ENCODE results near the gene HDGFL3. TPM values are rescaled to one million over a fixed set of nuclear protein-coding genes. Genes with fewer than 3 reads are reported as not detected.

The HDGFL3 gene
- total RNA-seq, 2 donors from 2014 or later = 123 TPM

DNA sequence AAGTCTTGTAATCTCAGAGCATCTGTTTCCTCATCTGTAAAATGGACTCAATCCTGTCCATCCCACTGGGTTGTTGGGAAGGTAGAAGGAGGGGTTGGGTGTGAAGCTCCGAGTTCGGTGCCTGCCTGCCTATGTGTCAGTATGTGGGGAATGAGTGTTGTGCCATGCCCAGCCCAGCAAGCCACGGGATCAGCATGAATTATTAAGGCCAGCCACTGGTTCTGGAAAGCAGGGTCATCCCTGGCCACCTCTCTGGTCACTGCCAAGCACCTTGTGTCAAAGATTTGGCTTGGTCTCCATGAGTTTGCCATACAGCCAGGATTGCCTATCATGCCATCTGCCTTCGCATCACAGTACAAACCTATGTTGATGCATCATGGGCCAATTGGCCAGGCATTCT is 88.7 kb downstream of the HDGFL3 start:
- no peaks in the 10 kb centered on the region for H3K27me3 Mint-ChIP-seq (ENCODE audit: insufficient read depth)
- no peak for TF ChIP-seq CTCF (conservative IDR thresholded peaks at IDR 0.05)
- no peak overlapping the region for H3K4me3 Mint-ChIP-seq
- Histone ChIP-seq H3K4me1 (ENCODE audit: control insufficient read depth, insufficient read depth, low read length) (no peaks in the 10 kb centered on the region), H3K36me3 (ENCODE audit: control insufficient read depth, insufficient read depth, low read length) (no peaks in the 10 kb centered on the region), H3K4me3 (ENCODE audit: low read length) (no peak overlapping the region), H3K27me3 (ENCODE audit: control insufficient read depth, insufficient read depth, low read length, poor library complexity, severe bottlenecking) (no peaks in the 10 kb centered on the region), H3K27ac (ENCODE audit: low read depth, low read length) (no peak overlapping the region), H3K9me3 (ENCODE audit: control insufficient read depth, low read length) (no peaks in the 10 kb centered on the region), H3K9ac (ENCODE audit: extremely low read depth, low read length, poor library complexity, severe bottlenecking) (no peak overlapping the region)
- no peaks in the 10 kb centered on the region for H3K4me1 Mint-ChIP-seq
- H3K27ac Mint-ChIP-seq = no peak overlapping the region
- H3K9me3 Mint-ChIP-seq = no peaks in the 10 kb centered on the region
- no peak for DNase-seq
- H3K36me3 Mint-ChIP-seq (ENCODE audit: low read depth) = no peaks in the 10 kb centered on the region
- WGBS, 2 experiments (ENCODE audit: insufficient coverage in 1 of 2, insufficient read length in 1 of 2) = 80 to 91% methylated on average over 2 to 4 of the region's 4 CpGs

- H3K4me3 ChIP-seq (ENCODE audit: low read length) = no peak overlapping the region
- H3K36me3 ChIP-seq (ENCODE audit: control insufficient read depth, insufficient read depth, low read length) = no peaks in the 10 kb centered on the region
- Mint-ChIP-seq H3K36me3 (ENCODE audit: low read depth) (no peaks in the 10 kb centered on the region), H3K4me3 (no peak overlapping the region), H3K9me3 (no peaks in the 10 kb centered on the region), H3K27ac (no peak overlapping the region), H3K4me1 (no peaks in the 10 kb centered on the region), H3K27me3 (ENCODE audit: insufficient read depth) (no peaks in the 10 kb centered on the region)
- H3K27ac ChIP-seq (ENCODE audit: low read depth, low read length) = no peak overlapping the region
- peak; percentile 17 for TF ChIP-seq CTCF (conservative IDR thresholded peaks at IDR 0.05)
- H3K4me1 ChIP-seq (ENCODE audit: control insufficient read depth, insufficient read depth, low read length) = no peaks in the 10 kb centered on the region
- DNase-seq = no peak
- no peaks in the 10 kb centered on the region for H3K27me3 ChIP-seq (ENCODE audit: control insufficient read depth, insufficient read depth, low read length, poor library complexity, severe bottlenecking)
- 85 to 90% methylated on average over 4 to 6 of the region's 6 CpGs for WGBS, 2 experiments (ENCODE audit: insufficient coverage in 1 of 2, insufficient read length in 1 of 2)
- H3K9ac ChIP-seq (ENCODE audit: extremely low read depth, low read length, poor library complexity, severe bottlenecking) = no peak overlapping the region
- H3K9me3 ChIP-seq (ENCODE audit: control insufficient read depth, low read length) = no peaks in the 10 kb centered on the region
Measured at GRCh38 chr15:83118291-83118827, 89.3 kb downstream of the HDGFL3 start.

GRCh38 chr15:83115831-83116565 is 91.6 kb downstream of the HDGFL3 start:
- Mint-ChIP-seq H3K36me3 (ENCODE audit: low read depth) (no peaks in the 10 kb centered on the region), H3K4me3 (no peak overlapping the region), H3K9me3 (no peaks in the 10 kb centered on the region), H3K27me3 (ENCODE audit: insufficient read depth) (peaks cover 2% of the 10 kb centered on the region), H3K27ac (no peak overlapping the region), H3K4me1 (no peaks in the 10 kb centered on the region)
- Histone ChIP-seq H3K9me3 (ENCODE audit: control insufficient read depth, low read length) (no peaks in the 10 kb centered on the region), H3K9ac (ENCODE audit: extremely low read depth, low read length, poor library complexity, severe bottlenecking) (no peak overlapping the region), H3K27me3 (ENCODE audit: control insufficient read depth, insufficient read depth, low read length, poor library complexity, severe bottlenecking) (no peaks in the 10 kb centered on the region), H3K4me3 (ENCODE audit: low read length) (no peak overlapping the region), H3K4me1 (ENCODE audit: control insufficient read depth, insufficient read depth, low read length) (no peaks in the 10 kb centered on the region), H3K27ac (ENCODE audit: low read depth, low read length) (no peak overlapping the region), H3K36me3 (ENCODE audit: control insufficient read depth, insufficient read depth, low read length) (no peaks in the 10 kb centered on the region)
- no peak for TF ChIP-seq CTCF (conservative IDR thresholded peaks at IDR 0.05)
- no peak for DNase-seq
- 94 to 99% methylated on average over 4 to 9 of the region's 11 CpGs for WGBS, 2 experiments (ENCODE audit: insufficient coverage in 1 of 2, insufficient read length in 1 of 2)

Measured in endodermal cell (in vitro differentiated cells).